GM19099 (cell line): ENCODE data around the gene FAM174B.

Source experiments
- POLR2A ChIP-seq: IDR thresholded peaks from 3 replicates; pipeline ENCODE4 v1.6.1; 2011; ENCODE audit warnings: low read depth; ENCODE audit not compliant: insufficient read length; ENCODE audit errors: extremely low read depth

The FAM174B gene

GRCh38 chr15:92668620-92669019 is 13.0 kb upstream of the FAM174B start:
- no peak for TF ChIP-seq POLR2A

GRCh38 chr15:92667970-92668485 is 12.5 kb upstream of the FAM174B start:
- no peak for TF ChIP-seq POLR2A

- no peak for TF ChIP-seq POLR2A
Observed at GRCh38 chr15:92667287-92667904, 11.8 kb upstream of the FAM174B start.

DNA sequence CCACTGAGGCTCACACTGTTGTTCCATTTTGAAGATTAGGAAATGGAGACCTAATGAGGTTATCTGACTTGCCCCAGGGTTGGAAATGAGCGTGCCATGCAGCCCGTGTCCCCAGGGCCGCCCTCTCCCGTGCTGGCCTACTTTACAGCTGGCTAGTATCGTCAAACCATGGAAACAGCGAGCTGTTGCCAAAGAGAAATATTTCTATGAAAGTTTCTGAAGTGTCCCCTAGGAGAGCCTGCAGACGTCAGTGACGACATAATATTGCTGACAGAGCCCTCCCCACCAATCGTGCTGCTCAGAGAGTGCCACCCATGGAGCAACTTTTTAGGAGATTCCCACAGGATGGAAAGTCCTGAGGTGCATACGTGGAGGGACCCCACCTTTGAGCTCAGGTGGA is 11.2 kb upstream of the FAM174B start:
- TF ChIP-seq POLR2A: no peak

GRCh38 chr15:92665100-92665555 is 9.6 kb upstream of the FAM174B start:
- no peak for TF ChIP-seq POLR2A

DNA sequence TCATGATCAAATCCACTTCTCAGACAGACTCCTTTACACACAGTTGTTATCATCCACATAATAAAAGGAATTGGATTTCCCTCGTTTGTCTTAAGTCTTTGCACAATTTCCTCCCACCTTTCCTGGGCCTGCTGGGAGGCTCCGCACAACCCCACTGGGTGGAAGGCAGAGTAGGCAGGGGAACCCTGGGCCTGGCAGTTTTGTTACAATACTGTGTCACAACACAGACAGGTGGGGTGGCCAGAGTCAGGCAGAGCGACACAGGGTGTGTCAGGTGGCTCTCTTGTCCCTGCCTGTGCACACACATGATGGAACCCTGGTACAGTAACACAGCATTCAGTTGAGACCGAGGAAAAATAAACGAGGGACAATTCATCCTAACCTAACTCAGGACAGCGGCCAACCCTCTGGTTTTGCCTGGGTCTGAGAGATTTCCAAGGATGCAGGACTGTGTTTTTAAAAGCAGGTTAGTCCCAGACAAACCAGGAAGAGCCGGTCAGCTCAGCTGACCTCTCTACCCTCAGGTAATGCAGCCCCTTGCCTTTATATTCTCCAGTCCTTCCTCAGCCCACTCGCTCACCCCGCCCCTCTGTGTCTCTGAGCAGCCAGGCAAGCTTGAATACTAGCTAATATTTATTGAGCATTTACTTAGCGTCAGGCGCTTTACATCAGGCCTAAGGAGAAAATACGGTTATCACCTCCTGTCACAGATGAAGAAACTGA is 8.8 kb upstream of the FAM174B start:
- TF ChIP-seq POLR2A: no peak

GRCh38 chr15:92663250-92663951 is 7.8 kb upstream of the FAM174B start:
- no peak for TF ChIP-seq POLR2A

DNA sequence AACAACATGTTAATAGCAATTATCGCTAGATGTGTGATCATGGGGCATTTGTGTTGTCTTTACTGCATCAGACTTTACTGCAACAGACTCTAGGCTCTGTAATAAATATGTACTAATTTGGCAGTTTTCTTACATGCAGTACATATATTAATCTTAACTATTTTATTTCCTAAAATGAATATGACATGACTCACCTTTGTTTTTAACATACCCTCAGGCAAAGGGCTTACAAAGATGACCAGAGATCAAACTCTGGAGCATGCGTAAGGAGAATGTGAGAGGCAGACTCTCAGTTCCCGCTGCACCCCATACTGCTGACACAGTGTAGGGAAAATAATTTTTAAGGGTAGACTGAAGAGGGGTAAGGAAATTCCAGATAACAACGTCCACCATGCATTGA is 7.2 kb upstream of the FAM174B start:
- TF ChIP-seq POLR2A: no peak

DNA sequence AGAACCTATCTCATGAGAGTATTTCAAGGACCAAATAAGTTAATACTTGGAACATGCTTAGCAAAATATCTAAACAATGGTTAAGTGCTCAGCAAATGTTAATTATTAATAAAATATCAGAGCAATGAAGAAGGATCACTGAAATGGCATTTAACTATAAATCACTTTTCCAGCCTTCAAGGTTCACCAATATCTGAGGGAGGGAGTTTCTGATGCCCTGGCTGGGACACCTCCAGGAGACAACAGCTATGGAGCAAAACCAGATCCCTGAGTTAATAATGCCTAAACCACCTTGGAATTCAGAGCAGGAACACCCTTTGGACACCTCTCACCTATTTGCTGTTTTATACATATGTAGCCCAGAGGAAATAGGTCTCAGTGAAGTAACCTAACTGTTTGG is 6.4 kb upstream of the FAM174B start:
- no peak for TF ChIP-seq POLR2A

DNA sequence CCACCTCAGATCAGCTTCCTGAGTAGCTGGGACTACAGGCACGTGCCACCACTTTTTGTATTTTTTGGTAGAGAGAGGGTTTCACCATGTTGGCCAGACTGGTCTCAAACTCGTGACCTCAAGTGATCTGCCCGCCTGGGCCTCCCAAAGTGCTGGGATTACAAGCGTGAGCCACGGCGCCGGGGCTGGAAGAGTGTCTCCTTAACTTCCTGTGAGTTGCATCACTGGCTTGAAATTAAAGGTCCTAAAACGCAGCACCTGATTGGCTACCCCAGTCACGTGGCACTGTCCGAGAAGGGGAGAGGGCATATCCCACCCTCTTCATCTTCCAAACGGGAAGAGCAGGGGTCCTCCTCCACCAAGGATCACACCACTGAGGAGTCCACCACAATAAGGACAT is 5.5 kb upstream of the FAM174B start:
- no peak for TF ChIP-seq POLR2A

DNA sequence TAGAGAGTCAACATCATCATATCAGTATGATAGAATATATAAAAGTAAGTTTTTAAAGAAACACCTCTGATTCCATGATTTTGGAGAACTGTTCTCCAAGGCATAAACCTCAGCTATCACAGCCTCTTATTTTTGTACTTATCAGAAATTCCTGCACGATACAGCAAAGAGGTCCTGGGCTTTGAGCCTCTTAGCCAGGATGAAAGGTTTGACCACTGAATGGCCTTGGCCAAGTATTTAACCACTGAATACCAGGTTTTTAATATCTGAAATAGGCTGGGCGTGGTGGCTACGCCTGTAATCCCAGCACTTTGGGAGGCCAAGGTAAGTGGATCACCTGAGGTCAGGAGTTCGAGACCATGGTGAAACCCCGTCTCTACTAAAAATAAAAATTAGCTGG is 1.9 kb upstream of the FAM174B start:
- TF ChIP-seq POLR2A: no peak

- no peak for TF ChIP-seq POLR2A
Observed at GRCh38 chr15:92656089-92656488, 514 bp upstream of the FAM174B start.

DNA sequence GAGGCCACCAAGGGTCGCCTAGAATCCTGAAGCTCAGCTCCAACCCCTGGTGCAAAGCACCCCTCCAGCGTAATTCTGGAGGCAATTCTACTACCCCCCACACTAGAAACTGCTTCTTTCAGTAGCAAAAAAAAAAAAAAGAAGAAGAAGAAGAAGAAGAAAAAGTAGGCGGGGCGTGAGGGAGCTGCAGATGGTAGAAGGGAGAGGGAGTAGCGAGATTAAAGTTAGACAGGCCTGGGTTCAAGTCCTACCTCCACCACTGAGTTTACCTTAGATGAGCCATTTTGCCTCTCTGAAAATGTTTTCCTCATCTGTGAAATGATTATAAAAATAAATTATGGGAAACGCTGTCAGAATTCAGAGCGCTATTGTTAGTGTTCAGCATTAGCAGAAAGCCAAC is 913 bp downstream of the FAM174B start:
- TF ChIP-seq POLR2A: no peak

DNA sequence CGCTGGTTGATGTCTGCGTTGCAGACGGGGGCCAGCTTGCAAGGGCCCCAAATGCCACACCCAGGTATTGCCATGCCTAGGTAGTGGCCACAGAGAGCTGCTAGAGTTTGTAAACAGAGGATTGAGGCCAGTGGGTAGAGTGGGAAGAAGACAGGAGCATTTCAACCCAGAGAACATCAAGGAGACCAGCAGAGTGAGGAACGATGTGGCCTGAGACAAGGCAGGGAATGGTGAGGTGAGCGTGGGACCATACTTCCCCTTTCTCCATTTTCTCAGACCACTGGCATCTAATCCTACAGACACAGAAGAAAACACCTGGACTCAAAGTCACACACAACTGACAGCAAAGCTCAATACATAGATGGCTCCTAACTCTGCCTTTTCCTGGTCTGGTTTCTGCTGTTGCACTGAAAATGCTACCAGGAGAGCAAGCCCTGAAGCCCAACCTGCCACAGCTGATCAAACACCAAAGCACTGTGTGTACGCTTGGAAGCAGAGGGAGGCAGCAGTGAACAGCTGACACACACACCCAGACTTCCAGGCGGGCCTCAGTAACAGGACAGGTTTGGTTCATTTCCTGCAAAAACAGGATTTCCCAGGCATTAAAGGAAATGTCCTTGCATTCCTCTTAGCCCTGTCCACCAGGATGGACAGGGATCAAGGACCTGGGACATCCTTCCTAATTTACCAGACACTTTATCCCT is 1.6 kb downstream of the FAM174B start:
- no peak for TF ChIP-seq POLR2A

GRCh38 chr15:92653366-92653765 is 2.2 kb downstream of the FAM174B start:
- TF ChIP-seq POLR2A: no peak
